H1 (cell line): Measurements from ENCODE around the gene TMEM86B. TPM values are rescaled to one million over a fixed set of nuclear protein-coding genes. Genes with fewer than 3 reads are reported as not detected.

ENCODE experiments used
- CTCF ChIA-PET: fragments of 300-600 bp; sonication (Branson Sonifier 250); formaldehyde crosslinking; loops from one replicate; lab custom pipeline; 2021; ENCODE audit not compliant: partially characterized antibody; lab: Charles Lee
- POLR2A ChIA-PET: fragments of 300-600 bp; sonication (Branson Sonifier 250); formaldehyde crosslinking; loops from one replicate; lab custom pipeline; 2021; ENCODE audit warnings: inconsistent platforms; ENCODE audit not compliant: partially characterized antibody; lab: Charles Lee
- DNase-seq, 2 experiments: peaks; one replicate each; pipeline versions ENCODE4 v3.0.0 to v3.0.0-alpha.2; 2010 to 2022; ENCODE audit warnings: low spot score in 2 of 2, low read depth in 1 of 2, mixed read lengths in 1 of 2
- FAIRE-seq: peaks from 2 replicates; lab custom pipeline; 2011; peaks lifted over from hg19 to GRCh38; lab: Jason Lieb, UNC
- H2AFZ ChIP-seq: 2 replicates; pipeline ENCODE4 v1.8.1; 2012; ENCODE audit warnings: low read length, inconsistent platforms
- H2AK5ac ChIP-seq: 2 replicates; pipeline ENCODE4 v1.6.1; 2013; ENCODE audit warnings: low read depth, low read length
- H2BK120ac ChIP-seq: replicated peaks from 2 replicates; pipeline ENCODE3; 2013; ENCODE audit warnings: low read depth, low read length, inconsistent platforms
- H2BK12ac ChIP-seq: 2 replicates; pipeline ENCODE4 v1.6.1; 2013; ENCODE audit warnings: low read depth, low read length
- H2BK15ac ChIP-seq: 2 replicates; pipeline ENCODE4 v1.6.1; 2013; ENCODE audit warnings: low read length
- H2BK20ac ChIP-seq: 2 replicates; pipeline ENCODE4 v1.6.1; 2013; ENCODE audit warnings: low read length
- H2BK5ac ChIP-seq: 2 replicates; pipeline ENCODE4 v1.6.1; 2013; ENCODE audit warnings: low read depth, low read length
- H3K14ac ChIP-seq: 2 replicates; pipeline ENCODE4 v1.6.1; 2013; ENCODE audit warnings: inconsistent platforms; ENCODE audit not compliant: insufficient read length
- H3K18ac ChIP-seq: 2 replicates; pipeline ENCODE4 v1.6.1; 2013; ENCODE audit warnings: low read length; ENCODE audit errors: extremely low read depth
- H3K23ac ChIP-seq: 2 replicates; pipeline ENCODE4 v1.6.1; 2013; ENCODE audit warnings: inconsistent platforms; ENCODE audit not compliant: insufficient read length
- H3K23me2 ChIP-seq: 2 replicates; pipeline ENCODE4 v1.6.1; 2013; ENCODE audit warnings: low read depth, low read length
- H3K27ac ChIP-seq: 2 replicates; pipeline ENCODE4 v1.6.1; 2011; ENCODE audit warnings: low read depth, low read length, inconsistent platforms
- H3K27me3 ChIP-seq, 4 experiments: replicated peaks in 1 of 4; 1 replicate in 1 of 4; 2 replicates in 3 of 4; pipeline versions ENCODE4 v1.6.1 to v1.8.1; 2011 to 2013; ENCODE audit warnings: low read length in 3 of 4, mild to moderate bottlenecking in 3 of 4, inconsistent platforms in 2 of 4, mixed read lengths in 2 of 4, moderate library complexity in 1 of 4; ENCODE audit not compliant: control insufficient read depth in 3 of 4, insufficient read depth in 3 of 4; ENCODE audit errors: extremely low read depth in 1 of 4
- H3K36me3 ChIP-seq, 4 experiments: 2 replicates each; pipeline versions ENCODE4 v1.6.1 to v1.8.1; 2011 to 2013; ENCODE audit warnings: mild to moderate bottlenecking in 4 of 4, low read length in 3 of 4, moderate library complexity in 2 of 4, control low read depth in 1 of 4, inconsistent platforms in 1 of 4; ENCODE audit not compliant: insufficient read depth in 4 of 4, control insufficient read depth in 2 of 4
- H3K4ac ChIP-seq: replicated peaks from 2 replicates; pipeline ENCODE3; 2013; ENCODE audit warnings: low read length, low read depth, mixed read lengths, inconsistent platforms; ENCODE audit not compliant: insufficient read length
- H3K4me1 ChIP-seq, 4 experiments: replicated peaks in 1 of 4; 1 replicate in 1 of 4; 2 replicates in 3 of 4; pipeline versions ENCODE4 v1.6.1 to v1.8.1; 2011 to 2013; ENCODE audit warnings: low read length in 3 of 4, inconsistent platforms in 2 of 4, mixed read lengths in 1 of 4; ENCODE audit not compliant: insufficient read depth in 4 of 4, control insufficient read depth in 3 of 4
- H3K4me2 ChIP-seq, 2 experiments: 2 replicates each; pipeline versions ENCODE4 v1.6.1 to v1.8.1; 2011 to 2013; ENCODE audit warnings: low read depth in 2 of 2, low read length in 2 of 2, control low read depth in 1 of 2, inconsistent platforms in 1 of 2, mild to moderate bottlenecking in 1 of 2; ENCODE audit not compliant: insufficient read depth in 1 of 2
- H3K4me3 ChIP-seq, 4 experiments: fragments of 200-600, 300-600 bp in 1 of 4; sonication (generic), shearing (Covaris generic), sonication (Bioruptor Twin) in 1 of 4; 2 replicates each; pipeline versions ENCODE4 v1.5.1 to v1.8.1; 2011 to 2016; ENCODE audit warnings: low read length in 4 of 4, low read depth in 3 of 4, control low read depth in 2 of 4, inconsistent platforms in 2 of 4, mild to moderate bottlenecking in 2 of 4, mixed read lengths in 1 of 4, moderate library complexity in 1 of 4; ENCODE audit not compliant: insufficient read depth in 2 of 4; ENCODE audit errors: extremely low read depth in 1 of 4
- H3K56ac ChIP-seq: replicated peaks from 2 replicates; pipeline ENCODE3; 2013; ENCODE audit warnings: low read depth, mild to moderate bottlenecking, mixed read lengths, low read length, inconsistent platforms; ENCODE audit not compliant: insufficient read length
- H3K79me1 ChIP-seq: 2 replicates; pipeline ENCODE4 v1.6.1; 2013; ENCODE audit warnings: low read depth, low read length, control low read depth
- H3K79me2 ChIP-seq, 2 experiments: 2 replicates each; pipeline versions ENCODE4 v1.6.1 to v1.8.1; 2012 to 2013; ENCODE audit warnings: low read length in 2 of 2, mild to moderate bottlenecking in 2 of 2, inconsistent platforms in 1 of 2; ENCODE audit not compliant: insufficient read depth in 2 of 2, control insufficient read depth in 1 of 2
- H3K9ac ChIP-seq, 4 experiments: replicated peaks in 1 of 4; 1 replicate in 1 of 4; 2 replicates in 3 of 4; pipeline versions ENCODE4 v1.6.1 to v1.8.1; 2011 to 2013; ENCODE audit warnings: low read depth in 3 of 4, low read length in 3 of 4, control low read depth in 2 of 4, mild to moderate bottlenecking in 2 of 4, moderate library complexity in 2 of 4, inconsistent platforms in 1 of 4; ENCODE audit errors: extremely low read depth in 1 of 4
- H3K9me3 ChIP-seq, 2 experiments: 2 replicates each; pipeline versions ENCODE4 v1.6.1 to v1.8.1; 2012 to 2013; ENCODE audit warnings: mild to moderate bottlenecking in 2 of 2, moderate library complexity in 2 of 2, control low read depth in 1 of 2, inconsistent platforms in 1 of 2, low read depth in 1 of 2, low read length in 1 of 2, mixed read lengths in 1 of 2; ENCODE audit not compliant: insufficient read depth in 2 of 2
- H4K20me1 ChIP-seq, 2 experiments: replicated peaks in 1 of 2; 2 replicates each; pipeline versions ENCODE3 to v1.8.1; 2011 to 2013; ENCODE audit warnings: inconsistent platforms in 2 of 2, low read length in 2 of 2, mild to moderate bottlenecking in 1 of 2; ENCODE audit not compliant: insufficient read depth in 2 of 2, control insufficient read depth in 1 of 2
- H4K5ac ChIP-seq: 2 replicates; pipeline ENCODE4 v1.6.1; 2013; ENCODE audit warnings: low read length, low read depth, mixed read lengths, inconsistent platforms; ENCODE audit not compliant: insufficient read length
- H4K8ac ChIP-seq: 2 replicates; pipeline ENCODE4 v1.8.0; 2013; ENCODE audit warnings: mild to moderate bottlenecking, moderate library complexity, low read length, inconsistent platforms; ENCODE audit not compliant: insufficient read depth; ENCODE audit errors: extremely low read depth
- H4K91ac ChIP-seq: replicated peaks from 2 replicates; pipeline ENCODE3; 2013; ENCODE audit warnings: low read length, mixed read lengths, inconsistent platforms; ENCODE audit not compliant: insufficient read length
- CBX5 ChIP-seq: fragments of 300-800, 300-1000 bp; sonication (generic); IDR thresholded peaks from 2 replicates; pipeline ENCODE4 v1.7.1; 2016; ENCODE audit warnings: antibody characterized with exemption, low read length, low read depth
- CREB1 ChIP-seq: IDR thresholded peaks from 2 replicates; pipeline ENCODE4 v1.6.1; 2012; ENCODE audit warnings: inconsistent platforms
- GABPA ChIP-seq: IDR thresholded peaks from 2 replicates; pipeline ENCODE4 v1.6.1; 2011; ENCODE audit warnings: mild to moderate bottlenecking, low read length, moderate library complexity, borderline replicate concordance; ENCODE audit not compliant: insufficient read depth
- KDM5A ChIP-seq: fragments of 200-600 bp; IDR thresholded peaks from 2 replicates; pipeline ENCODE4 v1.7.1; 2012; ENCODE audit warnings: mild to moderate bottlenecking, low read length, inconsistent platforms, mixed read lengths
- POLR2AphosphoS5 ChIP-seq: IDR thresholded peaks from 2 replicates; pipeline ENCODE4 v1.6.1; 2011; ENCODE audit warnings: low read depth, low read length
- SIRT6 ChIP-seq: IDR thresholded peaks from one replicate; pipeline ENCODE4 v1.7.1; 2012; ENCODE audit warnings: low read length, inconsistent platforms
- SIX5 ChIP-seq: IDR thresholded peaks from 2 replicates; pipeline ENCODE4 v1.6.1; 2011; ENCODE audit warnings: mild to moderate bottlenecking, low read depth, low read length
- YY1 ChIP-seq: IDR thresholded peaks from 2 replicates; pipeline ENCODE4 v1.6.1; 2011; ENCODE audit warnings: low read depth, mild to moderate bottlenecking, low read length
- WGBS, 2 experiments: shearing (Covaris generic) in 1 of 2; methylation state at CpG; one replicate each; pipeline versions ENCODE4 v1.1.6 to v1.1.7; 2013 to 2015; ENCODE audit warnings: low lambda C conversion rate in 2 of 2, mixed read lengths in 2 of 2, inconsistent platforms in 1 of 2, low coverage in 1 of 2, missing lambda C conversion rate in 1 of 2; ENCODE audit not compliant: insufficient replicate concordance in 2 of 2, insufficient coverage in 1 of 2, insufficient read length in 1 of 2; ENCODE audit errors: extremely low coverage in 1 of 2, missing lambda C conversion rate in 1 of 2; 5-methylcytosine and 5-hydroxymethylcytosine counted together
- polyA plus RNA-seq, 7 experiments: library from polyadenylated mRNA; depleted of rRNA in 3 of 7; stranded (reverse) in 5 of 7; unstranded in 2 of 7; fragments of >200 nt in 5 of 7; fragments of 200-250 nt in 2 of 7; gene quantifications; 1 replicate in 5 of 7; 2 replicates in 1 of 7; 4 replicates in 1 of 7; pipeline versions ENCODE4 v1.2.1 to v1.2.3, GENCODE V29; 2011 to 2013; ENCODE audit warnings: missing spikeins in 2 of 7, mixed read lengths in 2 of 7
- total RNA-seq: library from RNA; stranded (reverse); fragmentation: NEBNext Ultra II Directional; extraction: Animal tissue kit (Norgen Biotek cat#: 25700); gene quantifications from 2 replicates; pipeline ENCODE4 v1.2.1, GENCODE V29; 2021

TMEM86B gene
- total and polyA plus RNA-seq, 2 of the 8 experiments (the other 6 are each of a cell fraction or from before 2014, with no cell fraction given) = 2.0 to 2.9 TPM

- H3K9ac ChIP-seq = no peak overlapping the region
- H3K18ac ChIP-seq = no peak overlapping the region
- no peak overlapping the region for H2BK15ac ChIP-seq
- POLR2A ChIA-PET = interaction anchor here (0.7 to 1.3 kb wide), 3 partner anchors 32 to 180 kb away, joined by 3 to 4 read pairs (median 3); partner anchors contain the start of gene UBE2S
- peak in 1 of 2 experiments; percentile 45 for DNase-seq
- H2AK5ac ChIP-seq = no peak overlapping the region
- no peak for FAIRE-seq
- peak overlapping the region; percentile 35; the same call in 1 of the 2 replicates for H2BK5ac ChIP-seq
- H3K4me1 ChIP-seq = no peaks in the 10 kb centered on the region
- no peaks in the 10 kb centered on the region for H3K27me3 ChIP-seq
- no peaks in the 10 kb centered on the region for H3K79me2 ChIP-seq
- no peaks in the 10 kb centered on the region for H3K23me2 ChIP-seq
- no peak overlapping the region for H3K4me3 ChIP-seq
- H4K91ac ChIP-seq = no peak overlapping the region
- H4K20me1 ChIP-seq = peaks cover 3 to 21% of the 10 kb centered on the region in 2 experiments
- no peaks in the 10 kb centered on the region for H3K79me1 ChIP-seq
- no peak overlapping the region for H2BK12ac ChIP-seq
- no peak overlapping the region for H2AFZ ChIP-seq
- H4K5ac ChIP-seq = no peak overlapping the region
- no peak overlapping the region for H3K27ac ChIP-seq
- no peak overlapping the region for H2BK120ac ChIP-seq
- H3K23ac ChIP-seq = no peak overlapping the region
- peaks cover 5 to 14% (median 11%) of the 10 kb centered on the region in 4 experiments; a peak in 5 of 8 replicates for H3K36me3 ChIP-seq
- H2BK20ac ChIP-seq = no peak overlapping the region
- H3K4me2 ChIP-seq = no peak overlapping the region
- no peak overlapping the region for H3K4ac ChIP-seq
- no peak overlapping the region; the same call in none of the 2 replicates for H4K8ac ChIP-seq
- no peak overlapping the region for H3K14ac ChIP-seq
- no peak overlapping the region for H3K56ac ChIP-seq
- TF ChIP-seq SIX5 (no peak), GABPA (no peak), CREB1 (no peak), SIRT6 (no peak), YY1 (no peak), KDM5A (no peak), POLR2AphosphoS5 (no peak), CBX5 (no peak)
- no peaks in the 10 kb centered on the region for H3K9me3 ChIP-seq
- CTCF ChIA-PET = interaction anchor here (0.7 to 1.6 kb wide), 3 partner anchors 61 to 191 kb away, joined by 3 to 4 read pairs (median 4); partner anchors contain the start of gene DNAAF3
- 89% methylated on average over 22 of the region's 25 CpGs; no CpG with 5 or more reads in 1 of the 2 experiments for WGBS, 2 experiments
Measured at GRCh38 chr19:55227241-55228014, 1.1 kb downstream of the TMEM86B start.
